BE2C (cell line): ENCODE measurements around the gene NUP210L.

Source experiments
- DNase-seq: peaks from one replicate; pipeline ENCODE4 v3.0.0-alpha.2; 2020
- H3K27me3 ChIP-seq: fragments of 250-450 bp; sonication (Bioruptor Pico); 2 replicates; pipeline ENCODE4 v1.5.1; 2020; ENCODE audit warnings: mild to moderate bottlenecking
- H3K36me3 ChIP-seq: fragments of 250-450 bp; sonication (Bioruptor Pico); 2 replicates; pipeline ENCODE4 v1.5.1; 2020; ENCODE audit warnings: mild to moderate bottlenecking
- H3K4me1 ChIP-seq: fragments of 250-450 bp; sonication (Bioruptor Pico); 2 replicates; pipeline ENCODE4 v1.5.1; 2020
- H3K4me3 ChIP-seq: 2 replicates; pipeline ENCODE4 v1.5.1; 2011; ENCODE audit warnings: low read depth, low read length
- H3K9me3 ChIP-seq: fragments of 250-450 bp; sonication (Bioruptor Pico); 2 replicates; pipeline ENCODE4 v1.5.1; 2020
- TF ChIP-seq, protein P1 (sequence below): IDR thresholded peaks from 2 replicates; pipeline ENCODE4 v1.5.1; 2012; ENCODE audit warnings: mild to moderate bottlenecking, low read depth, low read length

Gene NUP210L

DNA sequence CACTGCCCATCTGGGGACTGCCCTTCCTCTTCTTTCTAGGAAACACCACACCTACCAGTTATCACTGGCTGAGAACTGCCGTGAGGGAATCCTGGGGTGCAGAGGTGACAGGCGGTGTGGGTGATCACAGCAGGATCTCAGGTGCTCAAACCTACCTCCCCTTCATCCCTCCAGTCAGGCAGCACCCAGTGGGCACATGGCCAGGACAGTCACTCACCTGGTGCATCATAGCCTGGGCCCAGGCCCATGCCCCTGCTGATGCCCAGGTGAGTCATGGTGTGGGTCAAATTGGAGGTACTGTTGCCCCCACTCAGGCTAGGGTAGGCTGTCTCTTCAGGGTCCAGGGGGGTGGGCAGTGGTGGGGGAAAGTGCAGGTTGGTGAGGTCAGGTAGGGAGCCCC, 203.1 kb downstream of the NUP210L start:
- TF ChIP-seq, protein P1, sequence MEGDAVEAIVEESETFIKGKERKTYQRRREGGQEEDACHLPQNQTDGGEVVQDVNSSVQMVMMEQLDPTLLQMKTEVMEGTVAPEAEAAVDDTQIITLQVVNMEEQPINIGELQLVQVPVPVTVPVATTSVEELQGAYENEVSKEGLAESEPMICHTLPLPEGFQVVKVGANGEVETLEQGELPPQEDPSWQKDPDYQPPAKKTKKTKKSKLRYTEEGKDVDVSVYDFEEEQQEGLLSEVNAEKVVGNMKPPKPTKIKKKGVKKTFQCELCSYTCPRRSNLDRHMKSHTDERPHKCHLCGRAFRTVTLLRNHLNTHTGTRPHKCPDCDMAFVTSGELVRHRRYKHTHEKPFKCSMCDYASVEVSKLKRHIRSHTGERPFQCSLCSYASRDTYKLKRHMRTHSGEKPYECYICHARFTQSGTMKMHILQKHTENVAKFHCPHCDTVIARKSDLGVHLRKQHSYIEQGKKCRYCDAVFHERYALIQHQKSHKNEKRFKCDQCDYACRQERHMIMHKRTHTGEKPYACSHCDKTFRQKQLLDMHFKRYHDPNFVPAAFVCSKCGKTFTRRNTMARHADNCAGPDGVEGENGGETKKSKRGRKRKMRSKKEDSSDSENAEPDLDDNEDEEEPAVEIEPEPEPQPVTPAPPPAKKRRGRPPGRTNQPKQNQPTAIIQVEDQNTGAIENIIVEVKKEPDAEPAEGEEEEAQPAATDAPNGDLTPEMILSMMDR, result no peak
- Histone ChIP-seq H3K9me3 (no peaks in the 10 kb centered on the region), H3K4me1 (peaks cover 8% of the 10 kb centered on the region), H3K36me3 (peaks cover 13% of the 10 kb centered on the region), H3K4me3 (no peak overlapping the region), H3K27me3 (no peaks in the 10 kb centered on the region)
- no peak for DNase-seq

DNA sequence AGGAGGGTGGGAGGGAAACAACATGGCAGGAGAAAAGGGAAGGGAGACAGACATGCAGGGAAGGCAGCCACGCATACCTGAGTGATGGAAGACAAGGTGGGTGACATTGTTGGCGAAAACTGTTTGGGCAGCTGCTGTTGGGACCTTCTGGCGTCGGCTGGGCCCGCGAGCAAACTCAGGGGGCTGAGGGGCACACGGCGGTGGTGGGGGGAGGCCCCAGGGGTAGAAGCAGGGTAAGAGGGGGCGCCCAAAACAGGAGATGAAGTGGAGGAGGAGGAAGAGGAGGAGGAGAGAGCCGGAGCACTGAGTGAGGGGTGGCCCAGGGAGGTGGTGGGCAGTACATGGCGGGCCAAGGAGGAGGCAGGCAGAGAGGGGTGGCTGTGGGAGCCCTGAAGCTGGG, 203.7 kb downstream of the NUP210L start:
- Histone ChIP-seq H3K27me3 (no peaks in the 10 kb centered on the region), H3K4me3 (no peak overlapping the region), H3K4me1 (peaks cover 2% of the 10 kb centered on the region), H3K9me3 (no peaks in the 10 kb centered on the region), H3K36me3 (peaks cover 13% of the 10 kb centered on the region)
- TF ChIP-seq, protein P1, result no peak
- no peak for DNase-seq

DNA sequence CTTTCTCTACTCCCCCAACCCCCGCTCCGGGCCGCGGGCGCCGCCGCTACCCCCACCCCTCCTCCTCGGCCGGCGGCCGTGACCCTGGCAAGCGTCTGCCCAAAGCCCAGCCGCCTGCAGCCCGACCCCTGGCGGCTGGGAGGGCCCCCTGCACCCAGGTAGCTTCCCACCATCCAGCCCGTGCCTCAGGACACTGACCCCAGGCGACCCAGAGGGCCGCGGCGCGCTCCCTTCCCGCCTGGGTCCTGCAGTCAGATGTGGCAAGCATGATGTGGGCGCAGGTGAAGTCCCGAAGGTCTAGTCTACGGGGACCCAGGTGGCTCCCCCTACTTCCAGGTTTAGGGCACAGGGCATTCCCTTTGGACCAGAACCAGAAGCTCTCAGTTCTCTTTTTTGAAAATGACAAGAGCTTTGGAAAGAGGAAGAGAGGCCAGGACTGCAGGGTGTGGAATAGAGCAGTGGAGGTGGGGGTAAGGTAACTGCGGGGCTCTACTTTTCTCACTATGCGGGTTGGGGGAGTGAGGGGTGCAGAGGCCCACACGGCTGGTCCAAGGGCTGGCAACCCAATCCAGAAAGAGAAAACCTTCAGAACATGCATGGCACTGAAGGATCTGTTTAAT, 208.1 kb downstream of the NUP210L start, which contains the start of gene DENND4B:
Gene DENND4B (minus strand): TSS at position 97 of the 620 bp plus-strand sequence. CDS start 2,344 bp downstream, outside the sequence.
- Histone ChIP-seq H3K27me3 (no peaks in the 10 kb centered on the region), H3K9me3 (no peaks in the 10 kb centered on the region), H3K4me1 (no peaks in the 10 kb centered on the region), H3K4me3 (peak within 1 kb of the TSS; percentile 81), H3K36me3 (peaks cover 14% of the 10 kb centered on the region)
- DNase-seq, result peak; percentile 89
- TF ChIP-seq, protein P1, result peak; percentile 82

- DNase-seq, result peak; percentile 70
- H3K4me1 ChIP-seq, result no peaks in the 10 kb centered on the region
- H3K4me3 ChIP-seq, result peak overlapping the region; percentile 81
- H3K9me3 ChIP-seq, result no peaks in the 10 kb centered on the region
- TF ChIP-seq, protein P1, result no peak
- peaks cover 14% of the 10 kb centered on the region for H3K36me3 ChIP-seq
- no peaks in the 10 kb centered on the region for H3K27me3 ChIP-seq
Measured at GRCh38 chr1:153945795-153946621, 208.9 kb downstream of the NUP210L start.

DNA sequence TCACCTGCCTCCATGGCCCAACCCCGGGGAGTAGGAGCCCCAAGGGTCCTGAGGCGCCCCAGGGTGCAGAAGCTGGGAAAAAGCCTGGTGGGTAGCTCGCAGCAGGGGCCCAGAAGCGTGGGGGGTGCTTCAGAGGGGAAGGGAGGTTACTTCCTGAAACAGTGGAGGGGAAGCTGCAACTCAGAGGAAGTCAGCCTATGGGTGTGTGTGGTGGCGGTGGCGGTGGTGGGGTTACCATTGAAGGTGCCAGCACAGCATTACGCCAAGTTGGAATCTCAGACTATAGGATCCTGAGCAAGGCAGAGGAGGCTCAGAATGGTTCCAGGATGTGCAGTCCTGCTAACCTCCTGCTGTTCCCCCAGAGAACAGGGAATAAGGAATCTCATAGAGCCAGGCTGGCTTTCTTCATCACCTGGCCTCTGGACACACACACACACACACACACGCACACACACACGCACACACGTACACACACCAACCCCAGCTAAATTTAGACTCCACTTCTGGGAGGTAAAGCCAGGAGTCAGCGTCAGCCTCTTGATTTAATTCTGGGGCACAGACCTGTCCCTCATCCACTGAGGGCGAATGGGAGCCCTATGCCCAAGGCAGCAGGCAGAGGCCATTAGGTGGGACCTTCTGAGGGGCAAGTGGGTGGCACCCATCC, 209.6 kb downstream of the NUP210L start:
- Histone ChIP-seq H3K9me3 (no peaks in the 10 kb centered on the region), H3K4me1 (no peaks in the 10 kb centered on the region), H3K4me3 (peak overlapping the region; percentile 81), H3K36me3 (peaks cover 19% of the 10 kb centered on the region), H3K27me3 (no peaks in the 10 kb centered on the region)
- DNase-seq, result no peak
- TF ChIP-seq, protein P1, result no peak
